ENCODE results near the gene CHSY1.

- TF ChIP-seq YY1 (IDR thresholded peaks at IDR 0.05; ENCODE audit: insufficient read depth, insufficient read length) = no peak
- no peak for TF ChIP-seq ZNF274 (IDR thresholded peaks at IDR 0.05; ENCODE audit: low read depth, low read length)
Observed at GRCh38 chr15:101267320-101268104, 15.7 kb upstream of the CHSY1 start.
